BE2C (cell line): ENCODE results near the gene POFUT1.
"Not testable (repeated sequence)": the region's sequence is repeated elsewhere in the genome, so short reads cannot be mapped to it uniquely, and the experiment has no call there.

Source experiments
- DNase-seq: peaks from one replicate; pipeline ENCODE4 v3.0.0-alpha.2; 2020
- H3K27me3 ChIP-seq: fragments of 250-450 bp; sonication (Bioruptor Pico); 2 replicates; pipeline ENCODE4 v1.5.1; 2020; ENCODE audit warnings: mild to moderate bottlenecking
- H3K36me3 ChIP-seq: fragments of 250-450 bp; sonication (Bioruptor Pico); 2 replicates; pipeline ENCODE4 v1.5.1; 2020; ENCODE audit warnings: mild to moderate bottlenecking
- H3K4me1 ChIP-seq: fragments of 250-450 bp; sonication (Bioruptor Pico); 2 replicates; pipeline ENCODE4 v1.5.1; 2020
- H3K4me3 ChIP-seq: 2 replicates; pipeline ENCODE4 v1.5.1; 2011; ENCODE audit warnings: low read depth, low read length
- H3K9me3 ChIP-seq: fragments of 250-450 bp; sonication (Bioruptor Pico); 2 replicates; pipeline ENCODE4 v1.5.1; 2020
- TF ChIP-seq, protein P1 (sequence below): IDR thresholded peaks from 2 replicates; pipeline ENCODE4 v1.5.1; 2012; ENCODE audit warnings: mild to moderate bottlenecking, low read depth, low read length

POFUT1 gene

GRCh38 chr20:32195581-32195980 is 12.1 kb upstream of the POFUT1 start:
- H3K27me3 ChIP-seq = no peaks in the 10 kb centered on the region
- H3K9me3 ChIP-seq = no peaks in the 10 kb centered on the region
- H3K36me3 ChIP-seq = peaks cover 53% of the 10 kb centered on the region
- TF ChIP-seq, protein P1, sequence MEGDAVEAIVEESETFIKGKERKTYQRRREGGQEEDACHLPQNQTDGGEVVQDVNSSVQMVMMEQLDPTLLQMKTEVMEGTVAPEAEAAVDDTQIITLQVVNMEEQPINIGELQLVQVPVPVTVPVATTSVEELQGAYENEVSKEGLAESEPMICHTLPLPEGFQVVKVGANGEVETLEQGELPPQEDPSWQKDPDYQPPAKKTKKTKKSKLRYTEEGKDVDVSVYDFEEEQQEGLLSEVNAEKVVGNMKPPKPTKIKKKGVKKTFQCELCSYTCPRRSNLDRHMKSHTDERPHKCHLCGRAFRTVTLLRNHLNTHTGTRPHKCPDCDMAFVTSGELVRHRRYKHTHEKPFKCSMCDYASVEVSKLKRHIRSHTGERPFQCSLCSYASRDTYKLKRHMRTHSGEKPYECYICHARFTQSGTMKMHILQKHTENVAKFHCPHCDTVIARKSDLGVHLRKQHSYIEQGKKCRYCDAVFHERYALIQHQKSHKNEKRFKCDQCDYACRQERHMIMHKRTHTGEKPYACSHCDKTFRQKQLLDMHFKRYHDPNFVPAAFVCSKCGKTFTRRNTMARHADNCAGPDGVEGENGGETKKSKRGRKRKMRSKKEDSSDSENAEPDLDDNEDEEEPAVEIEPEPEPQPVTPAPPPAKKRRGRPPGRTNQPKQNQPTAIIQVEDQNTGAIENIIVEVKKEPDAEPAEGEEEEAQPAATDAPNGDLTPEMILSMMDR = no peak
- no peak for DNase-seq
- no peak overlapping the region for H3K4me3 ChIP-seq
- H3K4me1 ChIP-seq = no peaks in the 10 kb centered on the region

GRCh38 chr20:32196613-32197012 is 11.1 kb upstream of the POFUT1 start:
- H3K27me3 ChIP-seq, H3K9me3 ChIP-seq, DNase-seq, H3K4me1 ChIP-seq, H3K4me3 ChIP-seq: not testable (repeated sequence)
- H3K36me3 ChIP-seq = peaks cover 64% of the 10 kb centered on the region

- TF ChIP-seq, protein P1 = peak; percentile 15
- H3K4me3 ChIP-seq, H3K9me3 ChIP-seq, DNase-seq, H3K4me1 ChIP-seq, H3K27me3 ChIP-seq: not testable (repeated sequence)
- H3K36me3 ChIP-seq = peaks cover 69% of the 10 kb centered on the region
Observed at GRCh38 chr20:32197136-32197535, 10.5 kb upstream of the POFUT1 start.

DNA sequence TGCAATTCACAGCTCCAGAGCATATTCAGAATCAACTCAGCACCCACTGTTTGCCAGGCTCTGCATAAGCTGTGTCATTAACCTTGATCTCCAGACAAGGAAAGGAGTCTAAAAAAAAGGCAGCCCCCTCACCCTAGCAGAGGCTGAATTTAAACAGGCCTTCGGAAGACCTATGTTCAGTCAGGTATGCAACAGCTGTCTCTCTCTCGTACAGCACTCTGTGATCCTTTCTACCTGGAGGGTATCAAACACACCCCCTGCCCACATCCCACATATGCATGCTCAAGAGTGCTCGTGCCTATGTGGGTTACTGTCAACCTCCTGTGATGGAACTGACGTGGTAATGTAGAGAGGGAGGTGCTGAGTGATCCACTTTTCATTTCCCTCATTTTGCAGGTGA is 8.7 kb upstream of the POFUT1 start:
- Histone ChIP-seq H3K9me3 (no peaks in the 10 kb centered on the region), H3K4me1 (no peaks in the 10 kb centered on the region), H3K27me3 (no peaks in the 10 kb centered on the region), H3K36me3 (peaks cover 80% of the 10 kb centered on the region), H3K4me3 (no peak overlapping the region)
- no peak for DNase-seq
- TF ChIP-seq, protein P1 = no peak

DNA sequence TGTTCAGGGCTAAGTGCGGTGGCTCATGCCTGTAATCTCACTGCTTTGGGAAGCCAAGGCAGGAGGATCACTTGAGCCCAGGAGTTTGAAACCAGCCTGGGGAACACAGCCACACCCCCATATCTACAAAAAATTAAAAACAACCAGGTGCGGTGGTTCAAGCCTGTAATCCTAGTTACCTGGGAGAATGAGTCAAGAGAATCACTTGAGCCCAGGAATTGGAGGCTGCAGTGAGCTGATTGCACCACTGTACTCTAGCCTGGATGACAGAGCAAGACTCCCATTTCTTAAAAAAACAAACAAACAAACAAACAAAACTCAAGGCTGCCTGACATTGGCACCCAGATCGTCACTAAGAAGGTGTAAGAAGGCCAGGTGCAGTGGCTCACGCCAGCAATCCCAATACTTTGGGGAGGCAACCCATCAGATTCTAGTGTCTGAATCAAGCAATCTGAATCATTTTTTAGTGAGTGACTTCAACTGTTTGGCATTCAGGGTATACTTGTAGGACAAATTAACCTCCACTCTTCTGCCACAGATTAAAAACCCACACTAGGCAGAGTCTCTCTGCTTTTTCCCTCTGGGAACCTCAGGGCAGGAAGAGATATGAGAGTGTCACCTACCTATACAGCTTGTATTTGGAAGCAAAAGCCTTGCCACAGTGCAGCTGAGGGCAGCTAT is 6.2 kb upstream of the POFUT1 start:
- Histone ChIP-seq H3K4me1 (peaks cover 6% of the 10 kb centered on the region; the same call in 1 of the 2 replicates), H3K36me3 (peaks cover 63% of the 10 kb centered on the region), H3K27me3 (no peaks in the 10 kb centered on the region), H3K4me3 (no peak overlapping the region), H3K9me3 (no peaks in the 10 kb centered on the region)
- TF ChIP-seq, protein P1 = no peak
- no peak for DNase-seq

GRCh38 chr20:32201977-32202363 is 5.7 kb upstream of the POFUT1 start:
- no peak overlapping the region for H3K4me3 ChIP-seq
- peaks cover 6% of the 10 kb centered on the region; the same call in 1 of the 2 replicates for H3K4me1 ChIP-seq
- H3K36me3 ChIP-seq = peaks cover 61% of the 10 kb centered on the region
- DNase-seq = no peak
- H3K9me3 ChIP-seq = no peaks in the 10 kb centered on the region
- H3K27me3 ChIP-seq = no peaks in the 10 kb centered on the region
- TF ChIP-seq, protein P1 = no peak
